ENCODE measurements around the gene MIGA2.
A peak's percentile ranks its signal among the peaks of the same experiment; 100 is the strongest.

MIGA2 gene

GRCh38 chr9:129081388-129081904 is 45.0 kb downstream of the MIGA2 start:
- Histone ChIP-seq H3K36me3 (ENCODE audit: control insufficient read depth in 1 of 2, insufficient read depth in 2 of 2, low read depth in 1 of 2, low read length in 2 of 2) (peaks cover 16 to 24% of the 10 kb centered on the region in 2 experiments), H2BK120ac (ENCODE audit: low read depth, low read length) (peak overlapping the region; percentile 89), H3K27ac (ENCODE audit: low read length, poor library complexity, severe bottlenecking) (peak overlapping the region; percentile 41), H3K4ac (ENCODE audit: low read depth in 1 of 2, low read length in 2 of 2) (peak overlapping the region; percentile 18 to 29), H2BK15ac (ENCODE audit: low read depth, poor library complexity, severe bottlenecking) (no peak overlapping the region), H3K14ac (ENCODE audit: low read length in 2 of 2) (peak overlapping the region in 1 of 2 experiments; percentile 19), H3K18ac (ENCODE audit: low read depth in 1 of 2, low read length in 2 of 2) (peak overlapping the region; percentile 38 to 67), H3K27me3 (ENCODE audit: control insufficient read depth in 1 of 2, insufficient read depth in 1 of 2, low read length in 2 of 2) (no peaks in the 10 kb centered on the region), H2BK12ac (ENCODE audit: low read length in 2 of 2) (no peak overlapping the region), H3K9ac (ENCODE audit: low read length) (peak overlapping the region; percentile 90), H3K9me3 (ENCODE audit: control insufficient read depth, low read length) (no peaks in the 10 kb centered on the region), H3K23ac (ENCODE audit: low read length in 2 of 2) (peak overlapping the region in 1 of 2 experiments; percentile 53), H2AFZ (ENCODE audit: low read depth, low read length) (peak overlapping the region; percentile 55), H2AK5ac (ENCODE audit: low read length, severe bottlenecking) (no peak overlapping the region), H3K4me1 (ENCODE audit: control insufficient read depth, insufficient read depth, low read depth, low read length) (peaks cover 20% of the 10 kb centered on the region), H3K4me2 (ENCODE audit: low read length, poor library complexity, severe bottlenecking) (peak overlapping the region; percentile 97), H4K91ac (ENCODE audit: low read length) (peak overlapping the region; percentile 76), H2BK5ac (ENCODE audit: low read depth, low read length, poor library complexity, severe bottlenecking) (no peak overlapping the region), H4K8ac (ENCODE audit: low read length) (peak overlapping the region; percentile 66), H3K79me1 (replicated peaks; ENCODE audit: low read length, poor library complexity, severe bottlenecking) (peaks cover 43% of the 10 kb centered on the region), H3K4me3 (ENCODE audit: insufficient read depth in 1 of 2, low read depth in 1 of 2, low read length in 2 of 2) (peak overlapping the region; percentile 69 to 95)
- 5% methylated on average over 18 of the region's 30 CpGs for WGBS
- DNase-seq, result no peak

GRCh38 chr9:129084087-129084486 is 47.7 kb downstream of the MIGA2 start:
- H3K9ac ChIP-seq (ENCODE audit: low read length), result no peak overlapping the region
- H3K14ac ChIP-seq (ENCODE audit: low read length in 2 of 2), result no peak overlapping the region
- no peak overlapping the region for H3K23ac ChIP-seq (ENCODE audit: low read length in 2 of 2)
- no peaks in the 10 kb centered on the region for H3K27me3 ChIP-seq (ENCODE audit: control insufficient read depth in 1 of 2, insufficient read depth in 1 of 2, low read length in 2 of 2)
- no peak overlapping the region for H3K4ac ChIP-seq (ENCODE audit: low read depth in 1 of 2, low read length in 2 of 2)
- H2AFZ ChIP-seq (ENCODE audit: low read depth, low read length), result no peak overlapping the region
- no peak overlapping the region for H2AK5ac ChIP-seq (ENCODE audit: low read length, severe bottlenecking)
- no peak overlapping the region for H2BK5ac ChIP-seq (ENCODE audit: low read depth, low read length, poor library complexity, severe bottlenecking)
- no peak overlapping the region for H4K8ac ChIP-seq (ENCODE audit: low read length)
- no peak for DNase-seq
- H3K4me1 ChIP-seq (ENCODE audit: control insufficient read depth, insufficient read depth, low read depth, low read length), result peaks cover 20% of the 10 kb centered on the region
- H3K79me1 ChIP-seq (replicated peaks; ENCODE audit: low read length, poor library complexity, severe bottlenecking), result peaks cover 43% of the 10 kb centered on the region
- no peak overlapping the region for H3K4me3 ChIP-seq (ENCODE audit: insufficient read depth in 1 of 2, low read depth in 1 of 2, low read length in 2 of 2)
- no peak overlapping the region for H2BK120ac ChIP-seq (ENCODE audit: low read depth, low read length)
- H3K9me3 ChIP-seq (ENCODE audit: control insufficient read depth, low read length), result no peaks in the 10 kb centered on the region
- H2BK12ac ChIP-seq (ENCODE audit: low read length in 2 of 2), result no peak overlapping the region
- peaks cover 24 to 46% of the 10 kb centered on the region in 2 experiments for H3K36me3 ChIP-seq (ENCODE audit: control insufficient read depth in 1 of 2, insufficient read depth in 2 of 2, low read depth in 1 of 2, low read length in 2 of 2)
- H3K4me2 ChIP-seq (ENCODE audit: low read length, poor library complexity, severe bottlenecking), result no peak overlapping the region
- H3K27ac ChIP-seq (ENCODE audit: low read length, poor library complexity, severe bottlenecking), result no peak overlapping the region
- H4K91ac ChIP-seq (ENCODE audit: low read length), result peak overlapping the region; percentile 29
- no peak overlapping the region for H3K18ac ChIP-seq (ENCODE audit: low read depth in 1 of 2, low read length in 2 of 2)
- 94% methylated on average over 7 of the region's 7 CpGs for WGBS
- no peak overlapping the region for H2BK15ac ChIP-seq (ENCODE audit: low read depth, poor library complexity, severe bottlenecking)

- no peaks in the 10 kb centered on the region for H3K9me3 ChIP-seq (ENCODE audit: control insufficient read depth, low read length)
- no peak overlapping the region for H2BK15ac ChIP-seq (ENCODE audit: low read depth, poor library complexity, severe bottlenecking)
- no peak overlapping the region for H2AFZ ChIP-seq (ENCODE audit: low read depth, low read length)
- H4K8ac ChIP-seq (ENCODE audit: low read length), result no peak overlapping the region
- H3K18ac ChIP-seq (ENCODE audit: low read depth in 1 of 2, low read length in 2 of 2), result no peak overlapping the region
- no peak overlapping the region for H4K91ac ChIP-seq (ENCODE audit: low read length)
- H3K4me1 ChIP-seq (ENCODE audit: control insufficient read depth, insufficient read depth, low read depth, low read length), result peaks cover 4% of the 10 kb centered on the region
- no peak overlapping the region for H2BK120ac ChIP-seq (ENCODE audit: low read depth, low read length)
- peaks cover 13% of the 10 kb centered on the region for H3K79me1 ChIP-seq (replicated peaks; ENCODE audit: low read length, poor library complexity, severe bottlenecking)
- no peak overlapping the region for H3K23ac ChIP-seq (ENCODE audit: low read length in 2 of 2)
- DNase-seq, result no peak
- peaks cover 39 to 56% of the 10 kb centered on the region in 2 experiments for H3K36me3 ChIP-seq (ENCODE audit: control insufficient read depth in 1 of 2, insufficient read depth in 2 of 2, low read depth in 1 of 2, low read length in 2 of 2)
- H2BK12ac ChIP-seq (ENCODE audit: low read length in 2 of 2), result no peak overlapping the region
- 95% methylated on average over 15 of the region's 15 CpGs for WGBS
- no peaks in the 10 kb centered on the region for H3K27me3 ChIP-seq (ENCODE audit: control insufficient read depth in 1 of 2, insufficient read depth in 1 of 2, low read length in 2 of 2)
- H3K27ac ChIP-seq (ENCODE audit: low read length, poor library complexity, severe bottlenecking), result no peak overlapping the region
- H3K4me3 ChIP-seq (ENCODE audit: insufficient read depth in 1 of 2, low read depth in 1 of 2, low read length in 2 of 2), result no peak overlapping the region
- no peak overlapping the region for H2BK5ac ChIP-seq (ENCODE audit: low read depth, low read length, poor library complexity, severe bottlenecking)
- H3K9ac ChIP-seq (ENCODE audit: low read length), result no peak overlapping the region
- H3K4me2 ChIP-seq (ENCODE audit: low read length, poor library complexity, severe bottlenecking), result no peak overlapping the region
- no peak overlapping the region for H3K4ac ChIP-seq (ENCODE audit: low read depth in 1 of 2, low read length in 2 of 2)
- H2AK5ac ChIP-seq (ENCODE audit: low read length, severe bottlenecking), result no peak overlapping the region
- no peak overlapping the region for H3K14ac ChIP-seq (ENCODE audit: low read length in 2 of 2)
Measured at GRCh38 chr9:129089246-129089645, 52.8 kb downstream of the MIGA2 start.

- 94% methylated on average over 18 of the region's 20 CpGs for WGBS
- DNase-seq, result no peak
Measured at GRCh38 chr9:129093602-129094386, 57.4 kb downstream of the MIGA2 start.

More at GRCh38 chr9:129093602-129094386, 57.4 kb downstream of the MIGA2 start:
- Histone ChIP-seq H3K4me3 (ENCODE audit: insufficient read depth in 1 of 2, low read depth in 1 of 2, low read length in 2 of 2) (no peak overlapping the region), H2BK120ac (ENCODE audit: low read depth, low read length) (no peak overlapping the region), H2BK15ac (ENCODE audit: low read depth, poor library complexity, severe bottlenecking) (no peak overlapping the region), H3K4ac (ENCODE audit: low read depth in 1 of 2, low read length in 2 of 2) (no peak overlapping the region), H3K9me3 (ENCODE audit: control insufficient read depth, low read length) (no peaks in the 10 kb centered on the region), H2AK5ac (ENCODE audit: low read length, severe bottlenecking) (no peak overlapping the region), H4K8ac (ENCODE audit: low read length) (no peak overlapping the region), H3K79me1 (replicated peaks; ENCODE audit: low read length, poor library complexity, severe bottlenecking) (no peaks in the 10 kb centered on the region), H2BK5ac (ENCODE audit: low read depth, low read length, poor library complexity, severe bottlenecking) (no peak overlapping the region), H2BK12ac (ENCODE audit: low read length in 2 of 2) (no peak overlapping the region), H3K9ac (ENCODE audit: low read length) (no peak overlapping the region), H3K18ac (ENCODE audit: low read depth in 1 of 2, low read length in 2 of 2) (no peak overlapping the region), H3K27me3 (ENCODE audit: control insufficient read depth in 1 of 2, insufficient read depth in 1 of 2, low read length in 2 of 2) (no peaks in the 10 kb centered on the region), H3K4me1 (ENCODE audit: control insufficient read depth, insufficient read depth, low read depth, low read length) (peaks cover 6% of the 10 kb centered on the region), H4K91ac (ENCODE audit: low read length) (no peak overlapping the region), H3K36me3 (ENCODE audit: control insufficient read depth in 1 of 2, insufficient read depth in 2 of 2, low read depth in 1 of 2, low read length in 2 of 2) (peaks cover 53 to 55% of the 10 kb centered on the region in 2 experiments), H3K14ac (ENCODE audit: low read length in 2 of 2) (no peak overlapping the region), H3K4me2 (ENCODE audit: low read length, poor library complexity, severe bottlenecking) (no peak overlapping the region), H3K23ac (ENCODE audit: low read length in 2 of 2) (no peak overlapping the region), H3K27ac (ENCODE audit: low read length, poor library complexity, severe bottlenecking) (no peak overlapping the region), H2AFZ (ENCODE audit: low read depth, low read length) (no peak overlapping the region)

Measured in mesenchymal stem cell (in vitro differentiated cells and primary cell).